Measurements from ENCODE around the gene RAPGEFL1.

The RAPGEFL1 gene

DNA sequence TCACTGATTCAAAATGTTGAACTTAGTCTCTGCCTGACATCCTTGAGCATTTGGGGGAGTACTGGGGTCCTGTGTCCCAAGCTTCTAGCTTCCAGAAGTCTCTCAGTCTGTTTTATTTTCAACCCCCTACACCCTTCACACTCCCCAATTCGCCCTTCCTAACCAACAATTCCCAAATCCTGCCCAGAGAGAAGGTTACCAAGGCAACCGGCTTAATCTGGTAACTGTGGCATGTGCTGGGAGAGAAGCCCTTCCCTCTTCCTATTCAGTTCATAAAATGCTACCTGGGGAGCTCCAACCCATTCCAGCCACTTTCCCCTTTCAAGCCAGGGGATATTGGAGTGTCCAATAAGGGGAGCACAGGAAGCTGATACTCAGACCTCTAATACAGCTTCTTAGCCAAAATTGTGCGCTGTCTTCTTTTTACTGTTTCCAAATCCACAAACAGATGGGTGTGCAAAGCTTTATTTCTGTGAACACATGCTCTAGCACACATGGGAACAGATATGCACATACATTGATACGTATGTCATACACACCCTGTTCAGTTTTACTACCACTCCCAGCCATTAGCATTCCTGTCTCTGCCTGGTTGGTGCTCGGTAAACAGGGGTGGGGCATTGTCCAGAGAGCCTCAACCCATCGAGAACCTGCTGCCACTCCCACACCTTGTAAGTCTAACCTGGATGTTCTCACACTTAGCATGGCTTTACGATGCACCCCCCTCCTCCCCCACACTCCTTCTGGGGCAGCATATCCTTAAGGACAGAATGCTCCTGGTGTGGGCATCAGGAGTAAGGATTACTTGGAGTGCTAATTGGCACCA, 1.1 kb upstream of the RAPGEFL1 start:
- Histone ChIP-seq H3K4me1 (ENCODE audit: insufficient read depth, low read length) (peaks cover 6% of the 10 kb centered on the region; the same call in 1 of the 2 replicates), H3K27me3 (ENCODE audit: insufficient read depth, low read length) (no peaks in the 10 kb centered on the region), H3K9me3 (ENCODE audit: insufficient read depth, low read depth, low read length) (no peaks in the 10 kb centered on the region), H3K36me3 (ENCODE audit: insufficient read depth, low read depth, low read length) (peaks cover 46% of the 10 kb centered on the region), H3K4me3 (ENCODE audit: low read length) (no peak overlapping the region), H3K27ac (ENCODE audit: low read length) (no peak overlapping the region), H3K9ac (ENCODE audit: low read depth, low read length) (no peak overlapping the region)

DNA sequence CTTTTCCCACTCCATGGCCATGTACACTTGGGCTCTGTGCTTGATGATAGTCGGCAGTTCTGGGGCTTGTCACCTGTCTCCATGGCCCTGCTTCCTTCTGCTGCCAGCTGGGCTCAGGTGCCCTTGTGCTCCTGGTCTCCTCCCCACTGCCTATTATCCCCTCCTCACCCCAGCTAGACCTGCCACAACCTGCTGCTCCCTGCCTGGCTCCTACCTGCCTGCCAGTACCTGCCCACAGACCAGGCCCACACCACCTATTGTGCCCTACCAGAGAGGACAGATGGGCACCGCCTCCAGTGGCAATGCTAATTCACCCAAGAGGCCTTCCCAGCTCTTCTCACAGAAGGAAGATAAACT, 538 bp upstream of the RAPGEFL1 start:
- peak overlapping the region; percentile 30; the same call in 1 of the 2 replicates for H3K9ac ChIP-seq (ENCODE audit: low read depth, low read length)
- no peak overlapping the region for H3K27ac ChIP-seq (ENCODE audit: low read length)
- peaks cover 6% of the 10 kb centered on the region; the same call in 1 of the 2 replicates for H3K4me1 ChIP-seq (ENCODE audit: insufficient read depth, low read length)
- peaks cover 43% of the 10 kb centered on the region for H3K36me3 ChIP-seq (ENCODE audit: insufficient read depth, low read depth, low read length)
- H3K27me3 ChIP-seq (ENCODE audit: insufficient read depth, low read length), result no peaks in the 10 kb centered on the region
- H3K9me3 ChIP-seq (ENCODE audit: insufficient read depth, low read depth, low read length), result no peaks in the 10 kb centered on the region
- H3K4me3 ChIP-seq (ENCODE audit: low read length), result peak overlapping the region; percentile 39; the same call in 1 of the 2 replicates

DNA sequence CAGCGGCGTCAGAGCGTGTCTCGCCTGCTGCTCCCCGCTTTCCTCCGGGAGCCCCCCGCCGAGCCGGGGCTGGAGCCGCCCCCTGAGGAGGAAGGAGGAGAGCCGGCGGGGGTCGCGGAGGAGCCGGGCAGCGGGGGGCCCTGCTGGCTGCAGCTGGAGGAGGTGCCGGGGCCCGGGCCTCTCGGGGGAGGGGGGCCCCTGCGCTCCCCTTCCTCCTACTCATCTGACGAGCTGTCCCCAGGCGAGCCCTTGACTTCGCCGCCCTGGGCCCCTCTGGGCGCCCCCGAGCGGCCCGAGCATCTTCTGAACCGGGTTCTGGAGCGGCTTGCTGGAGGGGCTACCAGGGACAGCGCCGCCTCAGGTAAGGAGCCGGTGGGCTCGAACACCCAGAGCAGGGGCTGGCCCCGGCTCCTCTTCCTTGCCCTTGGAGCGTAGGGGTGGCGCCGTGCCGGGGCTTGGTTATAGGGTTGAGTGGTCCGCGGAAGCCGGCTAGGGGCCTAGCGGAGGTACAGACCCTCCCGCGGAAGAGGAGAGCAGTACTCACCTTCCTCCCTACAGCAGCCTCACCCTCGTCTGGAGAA, 841 bp downstream of the RAPGEFL1 start:
- Histone ChIP-seq H3K9ac (ENCODE audit: low read depth, low read length) (no peak overlapping the region; the same call in 1 of the 2 replicates), H3K27ac (ENCODE audit: low read length) (no peak overlapping the region), H3K4me3 (ENCODE audit: low read length) (peak overlapping the region; percentile 64), H3K4me1 (ENCODE audit: insufficient read depth, low read length) (peaks cover 6% of the 10 kb centered on the region; the same call in 1 of the 2 replicates), H3K36me3 (ENCODE audit: insufficient read depth, low read depth, low read length) (peaks cover 30% of the 10 kb centered on the region), H3K27me3 (ENCODE audit: insufficient read depth, low read length) (no peaks in the 10 kb centered on the region), H3K9me3 (ENCODE audit: insufficient read depth, low read depth, low read length) (no peaks in the 10 kb centered on the region)

DNA sequence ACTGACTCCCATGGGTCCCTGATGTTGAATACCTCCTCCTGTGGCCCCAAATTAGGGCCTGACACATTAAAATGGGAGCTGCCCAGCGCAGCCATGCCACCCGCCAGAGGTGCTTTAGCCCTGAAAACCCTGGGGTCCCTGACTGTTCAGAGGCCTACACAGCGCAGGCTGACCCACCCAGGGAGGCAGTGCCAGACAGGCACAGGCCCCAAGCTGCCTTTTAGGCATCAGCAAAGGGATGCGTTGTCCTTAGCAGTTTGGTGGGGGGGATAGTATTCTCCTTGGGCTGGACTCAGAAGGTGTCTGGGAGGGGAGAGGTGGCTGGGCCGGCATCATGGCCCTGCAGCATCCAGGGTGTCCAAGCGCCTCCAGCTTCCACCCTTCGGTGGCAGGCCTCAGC, 1.4 kb downstream of the RAPGEFL1 start:
- Histone ChIP-seq H3K4me3 (ENCODE audit: low read length) (peak overlapping the region; percentile 64), H3K9ac (ENCODE audit: low read depth, low read length) (no peak overlapping the region; the same call in 1 of the 2 replicates), H3K36me3 (ENCODE audit: insufficient read depth, low read depth, low read length) (peaks cover 24% of the 10 kb centered on the region), H3K9me3 (ENCODE audit: insufficient read depth, low read depth, low read length) (no peaks in the 10 kb centered on the region), H3K27me3 (ENCODE audit: insufficient read depth, low read length) (no peaks in the 10 kb centered on the region), H3K4me1 (ENCODE audit: insufficient read depth, low read length) (peaks cover 6% of the 10 kb centered on the region; the same call in 1 of the 2 replicates), H3K27ac (ENCODE audit: low read length) (no peak overlapping the region)

DNA sequence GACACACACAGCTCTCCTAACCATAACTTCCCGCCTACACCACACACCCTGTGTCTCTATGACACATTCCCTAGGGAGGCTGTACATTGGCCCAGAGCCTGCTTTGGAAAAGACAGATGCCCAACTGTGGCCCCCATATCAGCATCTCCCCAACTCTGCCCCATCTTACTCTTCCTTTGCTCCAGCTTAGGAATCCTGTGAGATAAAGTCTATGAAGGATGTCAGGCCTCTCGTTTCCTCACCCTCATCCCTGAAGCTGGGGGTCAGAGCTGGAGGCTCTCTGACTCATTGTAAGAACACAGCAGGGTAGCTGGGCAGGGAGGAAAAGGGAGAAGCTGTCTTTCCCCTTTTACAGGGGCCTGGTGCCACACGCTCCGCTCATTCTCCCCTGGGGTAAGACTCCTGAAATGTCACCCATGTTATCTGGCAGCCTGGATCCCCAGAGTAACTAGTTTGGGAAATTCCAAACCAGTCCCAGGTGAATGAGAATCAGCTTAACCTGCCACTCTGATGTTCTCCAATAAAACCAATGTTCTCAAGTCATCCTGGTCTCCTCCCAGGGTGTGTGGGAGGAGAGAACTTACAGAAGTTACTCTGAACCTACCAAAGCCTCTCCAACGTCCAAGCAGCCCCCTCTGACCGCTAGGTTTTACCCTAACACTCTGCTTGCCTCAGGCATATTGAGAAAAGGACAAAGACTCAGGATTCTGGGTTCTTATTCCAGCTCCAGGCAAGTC, 2.8 kb downstream of the RAPGEFL1 start:
- H3K4me3 ChIP-seq (ENCODE audit: low read length), result no peak overlapping the region
- no peak overlapping the region for H3K9ac ChIP-seq (ENCODE audit: low read depth, low read length)
- H3K27ac ChIP-seq (ENCODE audit: low read length), result no peak overlapping the region
- peaks cover 12% of the 10 kb centered on the region for H3K36me3 ChIP-seq (ENCODE audit: insufficient read depth, low read depth, low read length)
- H3K27me3 ChIP-seq (ENCODE audit: insufficient read depth, low read length), result no peaks in the 10 kb centered on the region
- no peaks in the 10 kb centered on the region for H3K9me3 ChIP-seq (ENCODE audit: insufficient read depth, low read depth, low read length)
- peaks cover 6% of the 10 kb centered on the region; the same call in 1 of the 2 replicates for H3K4me1 ChIP-seq (ENCODE audit: insufficient read depth, low read length)

DNA sequence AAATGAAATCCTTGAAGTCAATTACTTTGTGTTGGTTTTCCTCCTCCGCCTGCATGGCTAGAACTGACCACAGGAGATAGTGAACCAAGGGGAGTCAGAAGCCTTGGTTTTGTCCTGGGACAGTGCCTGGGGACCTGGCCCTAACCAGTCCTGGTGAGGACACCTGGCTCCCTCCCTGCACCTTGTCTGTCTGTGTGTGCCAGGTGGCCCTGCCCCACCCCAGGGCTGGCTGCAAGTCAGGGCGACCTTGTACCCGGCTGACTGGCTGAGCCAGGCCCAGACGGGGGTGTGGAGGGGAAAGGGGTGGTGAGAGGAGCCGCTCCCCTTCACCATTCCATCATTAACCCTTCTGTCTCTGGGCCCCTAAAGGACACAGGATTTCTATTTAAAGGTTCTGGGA, 3.4 kb downstream of the RAPGEFL1 start:
- Histone ChIP-seq H3K4me1 (ENCODE audit: insufficient read depth, low read length) (peaks cover 6% of the 10 kb centered on the region; the same call in 1 of the 2 replicates), H3K27ac (ENCODE audit: low read length) (no peak overlapping the region), H3K36me3 (ENCODE audit: insufficient read depth, low read depth, low read length) (peaks cover 12% of the 10 kb centered on the region), H3K27me3 (ENCODE audit: insufficient read depth, low read length) (no peaks in the 10 kb centered on the region), H3K4me3 (ENCODE audit: low read length) (no peak overlapping the region), H3K9ac (ENCODE audit: low read depth, low read length) (no peak overlapping the region), H3K9me3 (ENCODE audit: insufficient read depth, low read depth, low read length) (no peaks in the 10 kb centered on the region)

DNA sequence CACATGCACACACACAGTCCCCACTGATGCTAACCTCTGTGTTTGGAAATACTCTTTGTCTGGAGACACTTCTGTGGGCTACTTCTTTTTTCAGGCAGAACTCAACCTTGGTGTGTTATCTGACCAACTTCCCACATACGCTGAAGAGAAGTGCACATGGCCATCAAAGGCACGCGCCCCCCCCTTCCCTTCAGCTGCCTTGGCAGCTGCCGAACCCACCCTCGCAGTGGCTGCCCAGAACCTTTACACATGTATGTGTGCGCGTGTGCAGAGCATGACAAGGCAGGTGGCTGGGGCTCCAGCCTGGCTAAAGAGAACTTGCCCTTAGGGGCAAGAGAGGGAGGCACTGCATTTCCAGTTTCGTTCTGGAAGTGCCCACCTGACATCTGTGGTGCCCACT, 3.9 kb downstream of the RAPGEFL1 start:
- H3K4me3 ChIP-seq (ENCODE audit: low read length), result no peak overlapping the region
- no peaks in the 10 kb centered on the region for H3K27me3 ChIP-seq (ENCODE audit: insufficient read depth, low read length)
- peaks cover 9% of the 10 kb centered on the region for H3K36me3 ChIP-seq (ENCODE audit: insufficient read depth, low read depth, low read length)
- H3K27ac ChIP-seq (ENCODE audit: low read length), result no peak overlapping the region
- no peak overlapping the region for H3K9ac ChIP-seq (ENCODE audit: low read depth, low read length)
- H3K9me3 ChIP-seq (ENCODE audit: insufficient read depth, low read depth, low read length), result no peaks in the 10 kb centered on the region
- peaks cover 6% of the 10 kb centered on the region; the same call in 1 of the 2 replicates for H3K4me1 ChIP-seq (ENCODE audit: insufficient read depth, low read length)

DNA sequence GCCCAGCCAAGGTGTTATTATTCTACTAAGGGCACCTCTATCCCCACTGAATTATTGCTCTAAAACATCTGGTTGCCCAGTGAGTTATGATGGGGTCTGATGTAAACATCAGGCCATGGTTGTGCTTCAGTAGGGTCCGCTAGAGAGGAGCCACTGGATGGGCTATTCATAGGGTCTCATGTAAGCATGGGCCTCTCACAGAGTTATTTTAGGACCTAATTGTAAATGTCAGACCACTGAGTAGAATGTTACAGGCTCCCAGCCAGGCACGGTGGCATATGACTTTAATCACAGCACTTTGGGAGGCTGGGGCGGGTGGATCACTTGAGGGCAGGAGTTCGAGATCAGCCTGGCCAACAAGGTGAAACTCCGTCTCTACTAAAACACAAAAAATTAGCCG, 5.3 kb downstream of the RAPGEFL1 start:
- Histone ChIP-seq H3K4me1 (ENCODE audit: insufficient read depth, low read length) (no peaks in the 10 kb centered on the region), H3K4me3 (ENCODE audit: low read length) (no peak overlapping the region), H3K9ac (ENCODE audit: low read depth, low read length) (no peak overlapping the region), H3K9me3 (ENCODE audit: insufficient read depth, low read depth, low read length) (no peaks in the 10 kb centered on the region), H3K27me3 (ENCODE audit: insufficient read depth, low read length) (no peaks in the 10 kb centered on the region), H3K36me3 (ENCODE audit: insufficient read depth, low read depth, low read length) (peaks cover 4% of the 10 kb centered on the region; the same call in 1 of the 2 replicates), H3K27ac (ENCODE audit: low read length) (no peak overlapping the region)

DNA sequence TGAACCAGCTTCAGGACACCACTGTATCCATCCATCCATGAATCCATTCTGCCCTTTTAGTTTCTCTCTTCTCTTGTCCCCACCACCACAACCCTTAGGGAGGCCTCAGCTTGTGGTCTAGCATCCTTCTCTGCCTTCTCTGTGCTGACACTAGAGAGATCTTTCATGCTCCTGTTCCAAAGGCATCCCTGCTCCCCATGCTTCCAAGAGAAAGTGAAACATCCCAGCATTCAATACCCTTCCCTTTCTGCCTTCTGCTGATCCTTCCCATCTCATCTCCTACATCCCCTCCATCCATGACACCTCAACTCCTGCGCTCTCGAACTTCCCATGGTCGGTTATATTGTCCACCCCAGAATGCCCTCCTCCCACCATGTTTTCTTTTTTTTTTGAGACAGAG, 10.0 kb downstream of the RAPGEFL1 start:
- Histone ChIP-seq H3K4me3 (ENCODE audit: low read length) (no peak overlapping the region), H3K36me3 (ENCODE audit: insufficient read depth, low read depth, low read length) (no peaks in the 10 kb centered on the region), H3K9ac (ENCODE audit: low read depth, low read length) (no peak overlapping the region), H3K9me3 (ENCODE audit: insufficient read depth, low read depth, low read length) (no peaks in the 10 kb centered on the region), H3K4me1 (ENCODE audit: insufficient read depth, low read length) (peaks cover 9% of the 10 kb centered on the region; the same call in 1 of the 2 replicates), H3K27ac (ENCODE audit: low read length) (no peak overlapping the region), H3K27me3 (ENCODE audit: insufficient read depth, low read length) (peaks cover 7% of the 10 kb centered on the region; the same call in 1 of the 2 replicates)

DNA sequence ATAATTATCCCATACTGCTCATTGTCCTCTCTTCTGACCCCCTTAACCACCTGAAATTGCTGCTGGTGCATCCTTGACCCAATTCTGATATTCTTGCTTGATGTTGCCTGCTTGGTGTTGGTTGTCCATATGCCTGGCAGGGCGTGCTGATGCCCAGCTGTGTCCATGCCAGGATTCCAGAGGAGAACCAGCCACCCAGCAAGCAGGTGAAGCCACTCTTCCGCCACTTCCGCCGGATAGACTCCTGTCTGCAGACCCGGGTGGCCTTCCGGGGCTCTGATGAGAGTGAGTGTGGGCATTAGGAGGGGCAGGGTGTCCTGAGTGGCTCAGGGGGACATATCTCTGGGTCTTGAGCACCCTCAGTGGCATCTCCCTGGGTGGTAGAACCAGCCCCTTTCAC, 11.4 kb downstream of the RAPGEFL1 start:
- H3K27me3 ChIP-seq (ENCODE audit: insufficient read depth, low read length), result peaks cover 7% of the 10 kb centered on the region; the same call in 1 of the 2 replicates
- no peak overlapping the region for H3K4me3 ChIP-seq (ENCODE audit: low read length)
- H3K9ac ChIP-seq (ENCODE audit: low read depth, low read length), result no peak overlapping the region
- peaks cover 9% of the 10 kb centered on the region; the same call in 1 of the 2 replicates for H3K4me1 ChIP-seq (ENCODE audit: insufficient read depth, low read length)
- H3K36me3 ChIP-seq (ENCODE audit: insufficient read depth, low read depth, low read length), result peaks cover 10% of the 10 kb centered on the region
- no peak overlapping the region for H3K27ac ChIP-seq (ENCODE audit: low read length)
- no peaks in the 10 kb centered on the region for H3K9me3 ChIP-seq (ENCODE audit: insufficient read depth, low read depth, low read length)

DNA sequence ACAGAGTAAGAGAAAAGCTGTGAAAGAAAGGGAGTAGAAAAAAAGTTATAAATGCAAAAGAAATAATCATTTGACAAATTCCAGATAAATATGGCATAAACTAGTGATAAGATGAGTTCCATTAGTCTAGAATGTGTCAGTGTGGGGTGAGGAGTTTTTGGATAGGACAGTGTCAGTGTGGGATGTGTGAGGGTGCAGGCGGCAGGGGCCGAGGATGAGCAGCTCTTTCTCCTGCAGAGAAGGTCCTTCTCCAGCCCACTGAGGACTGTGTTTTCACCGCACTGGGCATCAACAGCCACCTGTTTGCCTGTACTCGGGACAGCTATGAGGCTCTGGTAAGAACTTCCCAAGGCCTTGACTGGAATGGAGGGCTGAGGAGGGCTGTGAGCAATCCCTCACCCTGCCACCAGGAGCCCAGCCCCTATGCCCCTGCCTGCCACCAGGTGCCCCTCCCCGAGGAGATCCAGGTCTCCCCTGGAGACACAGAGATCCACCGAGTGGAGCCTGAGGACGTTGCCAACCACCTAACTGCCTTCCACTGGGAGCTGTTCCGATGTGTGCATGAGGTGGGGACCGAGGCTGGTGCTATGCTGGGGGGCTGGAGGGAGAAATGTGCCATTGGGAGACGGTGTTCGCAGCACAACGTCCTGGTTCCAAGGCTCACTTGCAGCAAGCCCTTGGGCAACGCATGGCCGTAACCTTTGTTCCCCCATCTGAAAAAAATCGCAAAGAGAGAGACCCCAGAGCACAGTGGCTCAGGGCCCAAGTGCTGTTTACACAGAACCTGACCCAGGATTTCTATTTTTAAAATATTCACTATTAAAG, 13.1 kb downstream of the RAPGEFL1 start:
- Histone ChIP-seq H3K27ac (ENCODE audit: low read length) (no peak overlapping the region), H3K27me3 (ENCODE audit: insufficient read depth, low read length) (peaks cover 7% of the 10 kb centered on the region; the same call in 1 of the 2 replicates), H3K4me1 (ENCODE audit: insufficient read depth, low read length) (peaks cover 9% of the 10 kb centered on the region; the same call in 1 of the 2 replicates), H3K36me3 (ENCODE audit: insufficient read depth, low read depth, low read length) (peaks cover 11% of the 10 kb centered on the region), H3K9me3 (ENCODE audit: insufficient read depth, low read depth, low read length) (no peaks in the 10 kb centered on the region), H3K4me3 (ENCODE audit: low read length) (peak overlapping the region; percentile 63), H3K9ac (ENCODE audit: low read depth, low read length) (peak overlapping the region; percentile 75; the same call in 1 of the 2 replicates)

All from iPS-20b (cell line).